ENCODE data around the gene SS18L1.

SS18L1 gene

DNA sequence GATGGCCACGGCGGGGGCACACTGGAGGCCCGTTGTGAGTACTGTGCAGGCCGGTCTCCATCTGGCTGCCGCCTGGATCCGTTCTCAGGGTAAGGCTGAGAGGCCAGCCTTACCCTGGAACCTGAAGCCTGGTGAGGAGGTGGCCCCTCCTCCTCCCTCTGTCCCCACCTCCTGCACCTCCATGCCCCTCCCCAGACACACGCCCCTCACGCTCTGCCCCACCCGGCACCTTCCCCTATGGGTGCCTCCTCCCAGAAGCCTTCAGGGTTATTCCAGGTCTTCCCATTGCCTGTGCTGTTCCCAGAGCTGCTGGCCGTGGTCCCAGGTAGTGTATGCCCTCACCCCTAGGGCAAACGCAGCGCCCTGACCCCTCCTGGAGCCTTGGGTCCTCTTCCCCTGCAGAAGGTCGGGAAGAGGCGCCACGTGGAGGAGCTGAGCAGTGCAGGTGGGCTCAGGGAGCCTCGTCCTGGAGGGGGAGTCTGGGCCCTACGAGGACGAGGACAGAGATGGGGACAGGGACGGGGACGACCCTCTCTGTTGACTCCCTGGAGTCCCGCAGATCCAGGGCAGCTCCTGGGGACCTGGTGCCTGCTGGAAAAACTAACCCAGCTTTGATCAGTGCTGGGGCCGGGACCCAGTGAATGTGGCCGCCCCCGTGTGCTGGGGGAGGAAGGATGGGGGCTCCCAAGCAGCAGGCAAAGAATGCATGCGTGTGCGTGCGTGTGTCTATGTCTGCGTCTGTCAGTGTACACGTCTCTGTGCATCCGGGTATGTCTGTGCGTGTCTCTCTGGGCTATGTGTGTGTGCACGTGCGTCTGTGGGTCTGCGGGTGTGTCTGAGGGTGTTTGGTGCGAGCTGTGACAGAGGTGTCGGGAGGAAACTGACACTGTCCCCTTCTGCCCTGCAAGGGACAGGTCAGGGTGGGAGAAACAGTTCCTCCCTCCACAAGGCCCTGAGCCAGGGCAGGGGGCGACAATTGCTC lies 84.7 kb downstream of the SS18L1 start:
- H3K9me3 ChIP-seq (ENCODE audit: control extremely low read depth in 1 of 5, control insufficient read depth in 4 of 5, insufficient read depth in 2 of 5, low read depth in 1 of 5, low read length in 4 of 5), result no peaks in the 10 kb centered on the region
- WGBS (ENCODE audit: insufficient coverage), result 59% methylated on average over 32 of the region's 37 CpGs
- CTCF ChIA-PET, result no interaction called here
- no peaks in the 10 kb centered on the region for H3K36me3 ChIP-seq (ENCODE audit: control insufficient read depth in 4 of 4, insufficient read depth in 4 of 4, low read length in 3 of 4)
- peaks cover 0 to 48% (median 2%) of the 10 kb centered on the region in 5 experiments for H3K27me3 ChIP-seq (replicated peaks in 2 of 5; ENCODE audit: control insufficient read depth in 4 of 5, insufficient read depth in 5 of 5, low read length in 4 of 5)
- no peak overlapping the region for H3K4me3 ChIP-seq (ENCODE audit: control insufficient read depth in 1 of 7, extremely low read depth in 1 of 7, insufficient read depth in 4 of 7, low read depth in 2 of 7, low read length in 6 of 7)
- POLR2A ChIA-PET, result no interaction called here
- no peaks in the 10 kb centered on the region for H3K4me1 ChIP-seq (ENCODE audit: control extremely low read depth in 1 of 4, control insufficient read depth in 4 of 4, insufficient read depth in 4 of 4, low read length in 3 of 4)
- DNase-seq, result no peak
- no peak overlapping the region for H3K27ac ChIP-seq (ENCODE audit: insufficient read depth in 1 of 2, low read depth in 1 of 2, low read length in 2 of 2, poor library complexity in 1 of 2, severe bottlenecking in 2 of 2)

DNA sequence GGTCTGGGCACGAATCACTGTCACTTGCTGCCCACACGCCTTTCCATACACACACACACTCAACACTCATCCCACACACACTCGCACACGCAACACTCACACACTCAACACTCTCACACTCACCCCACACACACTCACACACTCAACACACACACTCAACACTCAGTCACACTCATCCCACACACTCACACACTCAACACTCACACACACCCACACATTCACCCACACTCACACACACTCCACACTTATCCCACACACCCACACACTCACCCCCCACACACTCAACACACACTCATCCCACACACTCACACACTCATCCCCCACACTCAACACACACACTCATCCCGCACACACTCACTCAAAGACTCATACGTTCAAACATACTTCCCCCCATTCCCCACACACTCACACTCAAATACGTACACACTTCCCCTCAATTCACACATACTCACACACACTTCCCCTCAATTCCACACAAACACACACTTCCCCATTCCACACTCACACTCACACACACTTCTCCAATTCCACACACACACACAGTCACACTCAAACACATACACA lies 85.5 kb downstream of the SS18L1 start:
- H3K27ac ChIP-seq (ENCODE audit: insufficient read depth in 1 of 2, low read depth in 1 of 2, low read length in 2 of 2, poor library complexity in 1 of 2, severe bottlenecking in 2 of 2), result no peak overlapping the region
- H3K9me3 ChIP-seq (ENCODE audit: control extremely low read depth in 1 of 5, control insufficient read depth in 4 of 5, insufficient read depth in 2 of 5, low read depth in 1 of 5, low read length in 4 of 5), result peaks cover 0 to 5% (median 0%) of the 10 kb centered on the region in 5 experiments
- ChIA-PET CTCF (no interaction called here), POLR2A (no interaction called here)
- 69% methylated on average over 7 of the region's 7 CpGs for WGBS (ENCODE audit: insufficient coverage)
- no peaks in the 10 kb centered on the region for H3K4me1 ChIP-seq (ENCODE audit: control extremely low read depth in 1 of 4, control insufficient read depth in 4 of 4, insufficient read depth in 4 of 4, low read length in 3 of 4)
- DNase-seq, result no peak
- peaks cover 0 to 41% (median 2%) of the 10 kb centered on the region in 5 experiments for H3K27me3 ChIP-seq (replicated peaks in 2 of 5; ENCODE audit: control insufficient read depth in 4 of 5, insufficient read depth in 5 of 5, low read length in 4 of 5)
- H3K36me3 ChIP-seq (ENCODE audit: control insufficient read depth in 4 of 4, insufficient read depth in 4 of 4, low read length in 3 of 4), result no peaks in the 10 kb centered on the region
- no peak overlapping the region for H3K4me3 ChIP-seq (ENCODE audit: control insufficient read depth in 1 of 7, extremely low read depth in 1 of 7, insufficient read depth in 4 of 7, low read depth in 2 of 7, low read length in 6 of 7)

DNA sequence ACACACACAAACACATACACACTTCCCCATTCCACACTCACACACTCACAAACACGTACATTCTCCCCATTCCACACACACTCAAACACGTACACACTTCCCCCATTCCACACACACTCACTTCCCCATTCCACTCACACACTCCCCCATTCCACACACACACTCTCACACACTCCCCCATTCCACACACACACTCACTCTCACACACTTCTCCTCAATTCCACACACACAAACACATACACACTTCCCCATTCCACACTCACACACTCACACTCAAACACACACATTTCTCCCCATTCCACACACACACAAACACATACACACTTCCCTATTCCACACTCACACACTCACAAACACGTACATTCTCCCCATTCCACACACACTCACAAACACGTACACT lies 86.1 kb downstream of the SS18L1 start:
- DNase-seq, result no peak
- no peak overlapping the region for H3K4me3 ChIP-seq (ENCODE audit: control insufficient read depth in 1 of 7, extremely low read depth in 1 of 7, insufficient read depth in 4 of 7, low read depth in 2 of 7, low read length in 6 of 7)
- H3K9me3 ChIP-seq (ENCODE audit: control extremely low read depth in 1 of 5, control insufficient read depth in 4 of 5, insufficient read depth in 2 of 5, low read depth in 1 of 5, low read length in 4 of 5), result peaks cover 0 to 5% (median 0%) of the 10 kb centered on the region in 5 experiments
- ChIA-PET POLR2A (no interaction called here), CTCF (no interaction called here)
- WGBS (ENCODE audit: insufficient coverage), result 39% methylated on average over 4 of the region's 4 CpGs
- H3K27me3 ChIP-seq (replicated peaks in 2 of 5; ENCODE audit: control insufficient read depth in 4 of 5, insufficient read depth in 5 of 5, low read length in 4 of 5), result peaks cover 0 to 38% (median 4%) of the 10 kb centered on the region in 5 experiments
- H3K36me3 ChIP-seq (ENCODE audit: control insufficient read depth in 4 of 4, insufficient read depth in 4 of 4, low read length in 3 of 4), result no peaks in the 10 kb centered on the region
- no peak overlapping the region for H3K27ac ChIP-seq (ENCODE audit: insufficient read depth in 1 of 2, low read depth in 1 of 2, low read length in 2 of 2, poor library complexity in 1 of 2, severe bottlenecking in 2 of 2)
- H3K4me1 ChIP-seq (ENCODE audit: control extremely low read depth in 1 of 4, control insufficient read depth in 4 of 4, insufficient read depth in 4 of 4, low read length in 3 of 4), result no peaks in the 10 kb centered on the region

DNA sequence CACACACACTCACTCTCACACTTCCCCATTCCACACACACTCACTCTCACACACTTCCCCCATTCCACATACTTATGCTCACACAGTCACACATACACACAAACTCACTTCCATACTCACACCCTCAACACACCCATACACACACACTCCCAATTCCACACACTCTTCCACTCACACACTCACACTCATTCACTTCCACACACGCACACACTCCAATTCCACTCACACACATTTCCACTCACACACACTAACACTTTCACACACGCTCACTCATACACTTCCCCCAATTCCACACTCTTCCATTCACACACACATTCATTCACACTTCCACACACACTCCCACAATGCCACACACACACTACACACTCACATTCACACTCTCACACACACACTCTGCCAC lies 86.7 kb downstream of the SS18L1 start:
- Histone ChIP-seq H3K27ac (ENCODE audit: insufficient read depth in 1 of 2, low read depth in 1 of 2, low read length in 2 of 2, poor library complexity in 1 of 2, severe bottlenecking in 2 of 2) (no peak overlapping the region), H3K4me1 (ENCODE audit: control extremely low read depth in 1 of 4, control insufficient read depth in 4 of 4, insufficient read depth in 4 of 4, low read length in 3 of 4) (no peaks in the 10 kb centered on the region), H3K4me3 (ENCODE audit: control insufficient read depth in 1 of 7, extremely low read depth in 1 of 7, insufficient read depth in 4 of 7, low read depth in 2 of 7, low read length in 6 of 7) (no peak overlapping the region), H3K27me3 (replicated peaks in 2 of 5; ENCODE audit: control insufficient read depth in 4 of 5, insufficient read depth in 5 of 5, low read length in 4 of 5) (peaks cover 0 to 32% (median 4%) of the 10 kb centered on the region in 5 experiments), H3K36me3 (ENCODE audit: control insufficient read depth in 4 of 4, insufficient read depth in 4 of 4, low read length in 3 of 4) (no peaks in the 10 kb centered on the region), H3K9me3 (ENCODE audit: control extremely low read depth in 1 of 5, control insufficient read depth in 4 of 5, insufficient read depth in 2 of 5, low read depth in 1 of 5, low read length in 4 of 5) (peaks cover 0 to 5% (median 0%) of the 10 kb centered on the region in 5 experiments)
- DNase-seq, result no peak
- ChIA-PET CTCF (interaction anchor here (0.6 kb wide), 1 partner anchor 42 kb away, joined by 3 read pairs; no protein-coding TSS in a partner anchor), POLR2A (no interaction called here)
- WGBS (ENCODE audit: insufficient coverage), result 100% methylated on average over 2 of the region's 2 CpGs

DNA sequence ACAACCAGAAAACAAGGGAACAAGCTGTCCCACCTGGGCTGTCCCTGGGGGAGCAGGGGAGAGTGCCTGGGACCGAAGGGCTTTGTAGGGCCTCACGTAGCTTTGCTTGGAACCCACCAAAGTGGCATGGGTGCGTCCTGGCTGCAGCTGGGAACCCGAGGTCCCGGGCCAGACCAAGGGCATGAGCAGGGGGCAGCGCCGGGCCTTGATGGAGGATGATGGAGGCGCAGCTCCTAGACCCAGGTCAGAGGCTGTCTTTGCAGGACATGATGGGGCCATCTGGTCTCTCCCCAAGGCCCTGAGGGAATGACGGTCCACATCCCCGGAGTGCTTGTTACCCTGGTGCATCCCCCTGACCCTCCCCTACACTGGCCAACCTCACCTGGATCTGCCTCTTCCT lies 87.1 kb downstream of the SS18L1 start:
- ChIA-PET CTCF (interaction anchor here (0.6 kb wide), 1 partner anchor 42 kb away, joined by 3 read pairs; no protein-coding TSS in a partner anchor), POLR2A (no interaction called here)

DNA sequence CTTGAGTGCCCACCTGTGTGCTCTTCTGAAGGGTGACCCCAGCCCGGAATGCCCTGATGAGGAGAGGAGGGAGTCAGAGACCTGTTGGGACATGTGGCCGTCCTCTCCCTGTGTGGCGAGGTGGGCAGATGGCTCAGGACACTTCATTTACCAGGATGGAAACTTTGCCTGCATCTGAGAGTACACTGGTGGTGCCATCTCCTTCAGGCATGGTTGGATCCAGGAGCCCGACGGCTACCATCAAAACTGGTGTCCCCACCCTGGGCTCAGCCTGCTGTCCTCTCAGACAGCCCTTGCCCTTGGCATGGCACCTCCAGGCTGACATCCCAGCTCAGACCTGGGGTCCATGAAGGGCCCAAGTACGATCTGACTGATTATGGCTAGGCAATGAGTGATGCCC lies 87.7 kb downstream of the SS18L1 start:
- H3K4me3 ChIP-seq (ENCODE audit: control insufficient read depth in 1 of 7, extremely low read depth in 1 of 7, insufficient read depth in 4 of 7, low read depth in 2 of 7, low read length in 6 of 7), result no peak overlapping the region
- peaks cover 0 to 5% (median 0%) of the 10 kb centered on the region in 5 experiments for H3K9me3 ChIP-seq (ENCODE audit: control extremely low read depth in 1 of 5, control insufficient read depth in 4 of 5, insufficient read depth in 2 of 5, low read depth in 1 of 5, low read length in 4 of 5)
- 89% methylated on average over 6 of the region's 6 CpGs for WGBS (ENCODE audit: insufficient coverage)
- DNase-seq, result no peak
- H3K4me1 ChIP-seq (ENCODE audit: control extremely low read depth in 1 of 4, control insufficient read depth in 4 of 4, insufficient read depth in 4 of 4, low read length in 3 of 4), result no peaks in the 10 kb centered on the region
- no peaks in the 10 kb centered on the region for H3K36me3 ChIP-seq (ENCODE audit: control insufficient read depth in 4 of 4, insufficient read depth in 4 of 4, low read length in 3 of 4)
- ChIA-PET CTCF (interaction anchor here (0.6 kb wide), 1 partner anchor 43 kb away, joined by 3 read pairs; no protein-coding TSS in a partner anchor), POLR2A (no interaction called here)
- H3K27me3 ChIP-seq (replicated peaks in 2 of 5; ENCODE audit: control insufficient read depth in 4 of 5, insufficient read depth in 5 of 5, low read length in 4 of 5), result peaks cover 0 to 29% (median 2%) of the 10 kb centered on the region in 5 experiments
- no peak overlapping the region for H3K27ac ChIP-seq (ENCODE audit: insufficient read depth in 1 of 2, low read depth in 1 of 2, low read length in 2 of 2, poor library complexity in 1 of 2, severe bottlenecking in 2 of 2)

More for the DNA sequence above, 87.1 kb downstream of the SS18L1 start:
- DNase-seq, result no peak
- H3K4me1 ChIP-seq (ENCODE audit: control extremely low read depth in 1 of 4, control insufficient read depth in 4 of 4, insufficient read depth in 4 of 4, low read length in 3 of 4), result no peaks in the 10 kb centered on the region
- peaks cover 0 to 32% (median 4%) of the 10 kb centered on the region in 5 experiments for H3K27me3 ChIP-seq (replicated peaks in 2 of 5; ENCODE audit: control insufficient read depth in 4 of 5, insufficient read depth in 5 of 5, low read length in 4 of 5)
- no peak overlapping the region for H3K4me3 ChIP-seq (ENCODE audit: control insufficient read depth in 1 of 7, extremely low read depth in 1 of 7, insufficient read depth in 4 of 7, low read depth in 2 of 7, low read length in 6 of 7)
- H3K27ac ChIP-seq (ENCODE audit: insufficient read depth in 1 of 2, low read depth in 1 of 2, low read length in 2 of 2, poor library complexity in 1 of 2, severe bottlenecking in 2 of 2), result no peak overlapping the region
- peaks cover 0 to 5% (median 0%) of the 10 kb centered on the region in 5 experiments for H3K9me3 ChIP-seq (ENCODE audit: control extremely low read depth in 1 of 5, control insufficient read depth in 4 of 5, insufficient read depth in 2 of 5, low read depth in 1 of 5, low read length in 4 of 5)
- 100% methylated on average over 10 of the region's 10 CpGs for WGBS (ENCODE audit: insufficient coverage)
- H3K36me3 ChIP-seq (ENCODE audit: control insufficient read depth in 4 of 4, insufficient read depth in 4 of 4, low read length in 3 of 4), result no peaks in the 10 kb centered on the region
